Effector CD8-positive, alpha-beta T cell (primary cell): ENCODE measurements around the gene ATRIP.
"Not testable (repeated sequence)": the region's sequence is repeated elsewhere in the genome, so short reads cannot be mapped to it uniquely, and the experiment has no call there.

Experiments used
- DNase-seq: peaks from one replicate; lab custom pipeline; 2025; lab: John Stamatoyannopoulos, UW

The ATRIP gene

GRCh38 chr3:48437812-48438211, 8.7 kb upstream of the ATRIP start:
- DNase-seq, result no peak

- DNase-seq, result peak; percentile 96
Observed at GRCh38 chr3:48439820-48440589, 6.5 kb upstream of the ATRIP start, which contains the start of the genes CCDC51 and TMA7. Gene CCDC51 (minus strand): TSS chr3:48440119. CDS start chr3:48435128, 4,991 bp downstream. Gene TMA7 (plus strand): TSS chr3:48440257. CDS start chr3:48440297, 40 bp downstream.

GRCh38 chr3:48440590-48440958, 6.0 kb upstream of the ATRIP start:
- no peak for DNase-seq

GRCh38 chr3:48441940-48442339, 4.6 kb upstream of the ATRIP start:
- DNase-seq, result no peak

- no peak for DNase-seq
Observed at GRCh38 chr3:48445277-48445882, 1.2 kb upstream of the ATRIP start.

- no peak for DNase-seq
Observed at GRCh38 chr3:48446043-48446424, 503 bp upstream of the ATRIP start.

- no peak for DNase-seq
Observed at GRCh38 chr3:48451270-48451669, 4.7 kb downstream of the ATRIP start.

GRCh38 chr3:48456456-48456855, 9.9 kb downstream of the ATRIP start:
- DNase-seq, result no peak

GRCh38 chr3:48459331-48459730, 12.8 kb downstream of the ATRIP start:
- DNase-seq, result no peak

- no peak for DNase-seq
Observed at GRCh38 chr3:48459773-48460516, 13.4 kb downstream of the ATRIP start.

GRCh38 chr3:48460517-48460902, 14.0 kb downstream of the ATRIP start:
- DNase-seq, result no peak

- not testable (repeated sequence) for DNase-seq
Observed at GRCh38 chr3:48461767-48462166, 15.2 kb downstream of the ATRIP start.

GRCh38 chr3:48463703-48464102, 17.2 kb downstream of the ATRIP start:
- DNase-seq, result no peak

GRCh38 chr3:48464713-48465221, 18.2 kb downstream of the ATRIP start:
- no peak for DNase-seq

GRCh38 chr3:48465237-48465530, 18.6 kb downstream of the ATRIP start:
- DNase-seq, result no peak

GRCh38 chr3:48465531-48466378, 19.2 kb downstream of the ATRIP start:
- peak; percentile 46 for DNase-seq

- DNase-seq, result peak; percentile 41
Observed at GRCh38 chr3:48466386-48467109, 20.0 kb downstream of the ATRIP start.

GRCh38 chr3:48467110-48467454, 20.5 kb downstream of the ATRIP start:
- DNase-seq, result no peak

- DNase-seq, result no peak
Observed at GRCh38 chr3:48467473-48468267, 21.1 kb downstream of the ATRIP start.

- no peak for DNase-seq
Observed at GRCh38 chr3:48468329-48468731, 21.8 kb downstream of the ATRIP start.
